ENCODE measurements around the gene PLA2R1.

Gene PLA2R1

DNA sequence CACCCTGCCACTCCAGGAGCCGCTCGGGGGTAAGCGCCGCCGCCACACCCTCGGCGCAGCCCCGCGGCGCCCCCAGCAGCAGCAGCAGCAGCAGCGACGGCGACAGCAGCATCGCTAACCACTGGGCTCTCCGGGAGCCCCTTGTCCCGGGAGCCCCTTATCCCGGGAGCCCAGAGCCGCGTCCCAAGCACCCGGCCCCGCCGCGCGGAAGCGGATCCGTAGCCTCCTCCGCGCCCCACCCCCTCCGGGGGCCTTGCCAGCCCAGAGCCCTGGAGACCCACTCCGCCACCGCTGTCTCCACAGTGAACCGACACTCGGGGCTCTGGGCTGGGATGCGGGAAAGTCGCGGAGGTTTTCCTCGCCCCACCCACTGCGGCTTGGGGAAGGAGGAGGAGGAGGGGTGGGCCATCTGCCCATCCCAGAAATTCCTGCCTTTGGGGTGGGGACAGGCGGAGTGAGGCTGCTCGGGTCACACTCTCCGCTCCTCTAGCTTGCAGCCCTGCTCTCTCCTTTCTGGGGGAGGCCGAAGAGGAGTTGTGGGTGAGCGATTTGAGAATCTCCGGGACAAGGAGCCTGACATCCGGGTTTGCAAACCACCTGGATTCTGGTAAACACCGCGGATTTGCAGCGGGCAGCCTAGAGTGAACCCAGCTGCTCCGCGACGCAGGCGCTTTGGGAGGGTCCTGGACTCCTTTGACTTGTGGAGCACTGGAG, at the start of gene PLA2R1:
TSS of gene PLA2R1 (minus strand) at position 324 of the 714 bp plus-strand sequence. CDS start at position 112, 212 bp downstream.
- H3K27ac ChIP-seq (ENCODE audit: low read depth, low read length), result no peak within 1 kb of the TSS
- H3K9me3 ChIP-seq (ENCODE audit: control insufficient read depth, insufficient read depth, low read depth, low read length), result peaks cover 7% of the 10 kb centered on the region
- H3K9ac ChIP-seq (ENCODE audit: low read length), result peak within 1 kb of the TSS; percentile 64
- H3K4me3 ChIP-seq (ENCODE audit: low read depth, low read length), result peak within 1 kb of the TSS; percentile 71
- H3K27me3 ChIP-seq (ENCODE audit: control insufficient read depth, insufficient read depth, low read length), result peaks cover 24% of the 10 kb centered on the region
- H3K4me1 ChIP-seq (ENCODE audit: control insufficient read depth, insufficient read depth, low read length), result peaks cover 8% of the 10 kb centered on the region
- H3K36me3 ChIP-seq (ENCODE audit: control insufficient read depth, insufficient read depth, low read length), result no peaks in the 10 kb centered on the region

DNA sequence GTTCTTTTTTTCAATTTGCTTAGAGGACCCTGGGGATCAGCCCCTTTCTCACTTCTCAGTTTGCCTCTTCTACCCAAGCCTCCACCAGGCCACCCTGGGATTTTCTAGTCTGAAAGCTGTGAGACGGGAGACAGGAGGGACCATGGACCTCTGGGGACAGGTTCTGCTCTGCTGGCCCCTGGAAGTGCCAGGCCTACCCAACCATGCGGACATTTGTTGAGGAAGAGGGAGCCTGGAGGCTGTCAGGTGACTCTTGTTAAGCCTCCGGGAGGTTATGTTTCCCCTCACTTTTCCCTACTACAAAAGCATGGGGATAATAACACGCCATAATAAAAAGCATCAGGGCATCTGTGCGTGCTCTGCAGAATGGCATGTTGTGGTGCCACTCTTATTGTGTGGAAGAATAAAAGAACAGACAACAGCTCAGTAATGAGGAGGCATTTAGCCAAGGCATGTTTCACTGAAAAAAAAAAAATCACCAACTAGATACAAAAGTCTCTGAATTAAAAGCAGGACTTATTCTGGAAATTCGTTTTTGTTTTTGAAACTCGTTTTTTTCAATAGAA, 48.3 kb upstream of the PLA2R1 start:
- H3K4me3 ChIP-seq (ENCODE audit: low read depth, low read length), result no peak overlapping the region
- no peaks in the 10 kb centered on the region for H3K36me3 ChIP-seq (ENCODE audit: control insufficient read depth, insufficient read depth, low read length)
- no peak overlapping the region for H3K9ac ChIP-seq (ENCODE audit: low read length)
- H3K27me3 ChIP-seq (ENCODE audit: control insufficient read depth, insufficient read depth, low read length), result no peaks in the 10 kb centered on the region
- H3K27ac ChIP-seq (ENCODE audit: low read depth, low read length), result no peak overlapping the region
- no peaks in the 10 kb centered on the region; the same call in 1 of the 2 replicates for H3K4me1 ChIP-seq (ENCODE audit: control insufficient read depth, insufficient read depth, low read length)
- no peaks in the 10 kb centered on the region for H3K9me3 ChIP-seq (ENCODE audit: control insufficient read depth, insufficient read depth, low read depth, low read length)

- no peaks in the 10 kb centered on the region for H3K36me3 ChIP-seq (ENCODE audit: control insufficient read depth, insufficient read depth, low read length)
- no peaks in the 10 kb centered on the region for H3K9me3 ChIP-seq (ENCODE audit: control insufficient read depth, insufficient read depth, low read depth, low read length)
- no peaks in the 10 kb centered on the region for H3K27me3 ChIP-seq (ENCODE audit: control insufficient read depth, insufficient read depth, low read length)
- H3K4me3 ChIP-seq (ENCODE audit: low read depth, low read length), result no peak overlapping the region
- no peak overlapping the region for H3K9ac ChIP-seq (ENCODE audit: low read length)
- H3K27ac ChIP-seq (ENCODE audit: low read depth, low read length), result no peak overlapping the region
- no peaks in the 10 kb centered on the region; the same call in 1 of the 2 replicates for H3K4me1 ChIP-seq (ENCODE audit: control insufficient read depth, insufficient read depth, low read length)
These were observed 47.7 kb upstream of the PLA2R1 start for GRCh38 chr2:160109939-160110673.

DNA sequence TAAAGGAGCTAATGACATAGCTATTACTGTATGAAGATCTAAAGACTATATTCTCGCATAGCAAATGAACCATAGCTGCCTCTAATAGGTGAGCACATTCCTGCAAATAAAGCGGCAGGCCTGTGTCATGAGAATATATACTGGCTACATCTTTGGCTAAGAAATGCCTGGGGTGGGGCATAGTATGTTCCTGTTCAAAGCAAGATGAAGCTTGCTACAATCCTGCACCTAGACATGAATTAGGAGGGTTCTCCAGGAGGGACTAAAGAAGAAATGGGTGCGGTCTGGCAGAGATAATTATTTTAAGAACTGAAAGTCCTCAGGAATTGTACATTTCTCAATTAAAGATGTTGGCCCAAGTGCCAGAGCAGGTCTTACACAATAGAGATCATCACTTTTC, 46.8 kb upstream of the PLA2R1 start:
- Histone ChIP-seq H3K27me3 (ENCODE audit: control insufficient read depth, insufficient read depth, low read length) (no peaks in the 10 kb centered on the region), H3K4me1 (ENCODE audit: control insufficient read depth, insufficient read depth, low read length) (no peaks in the 10 kb centered on the region; the same call in 1 of the 2 replicates), H3K9me3 (ENCODE audit: control insufficient read depth, insufficient read depth, low read depth, low read length) (no peaks in the 10 kb centered on the region), H3K36me3 (ENCODE audit: control insufficient read depth, insufficient read depth, low read length) (no peaks in the 10 kb centered on the region), H3K27ac (ENCODE audit: low read depth, low read length) (no peak overlapping the region), H3K9ac (ENCODE audit: low read length) (no peak overlapping the region), H3K4me3 (ENCODE audit: low read depth, low read length) (no peak overlapping the region)

GRCh38 chr2:160108646-160109045, 46.2 kb upstream of the PLA2R1 start:
- H3K36me3 ChIP-seq (ENCODE audit: control insufficient read depth, insufficient read depth, low read length), result no peaks in the 10 kb centered on the region
- no peak overlapping the region for H3K27ac ChIP-seq (ENCODE audit: low read depth, low read length)
- H3K9ac ChIP-seq (ENCODE audit: low read length), result no peak overlapping the region

DNA sequence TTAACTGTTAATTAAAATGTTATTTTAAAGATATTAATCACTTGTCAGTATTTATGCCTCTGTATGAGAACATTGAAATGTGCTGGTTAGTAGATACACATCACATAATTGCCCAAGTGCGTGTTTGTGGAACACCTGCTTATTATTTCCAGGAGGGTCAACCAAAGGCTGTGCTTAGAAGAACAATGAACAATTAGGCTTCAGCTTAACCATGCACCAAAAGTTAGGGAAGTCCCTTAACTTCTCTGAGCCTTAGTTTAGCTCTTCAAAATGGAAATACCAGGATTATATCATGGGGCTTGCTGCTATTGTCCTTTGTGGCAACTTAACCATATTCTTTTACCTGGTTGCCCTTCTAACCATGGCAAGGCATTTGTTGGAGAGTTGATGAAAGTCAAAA, 43.0 kb upstream of the PLA2R1 start:
- Histone ChIP-seq H3K4me3 (ENCODE audit: low read depth, low read length) (no peak overlapping the region), H3K4me1 (ENCODE audit: control insufficient read depth, insufficient read depth, low read length) (no peaks in the 10 kb centered on the region), H3K9ac (ENCODE audit: low read length) (no peak overlapping the region), H3K9me3 (ENCODE audit: control insufficient read depth, insufficient read depth, low read depth, low read length) (no peaks in the 10 kb centered on the region), H3K27me3 (ENCODE audit: control insufficient read depth, insufficient read depth, low read length) (no peaks in the 10 kb centered on the region), H3K27ac (ENCODE audit: low read depth, low read length) (no peak overlapping the region), H3K36me3 (ENCODE audit: control insufficient read depth, insufficient read depth, low read length) (no peaks in the 10 kb centered on the region)

More at GRCh38 chr2:160108646-160109045, 46.2 kb upstream of the PLA2R1 start:
- H3K27me3 ChIP-seq (ENCODE audit: control insufficient read depth, insufficient read depth, low read length), result no peaks in the 10 kb centered on the region
- no peaks in the 10 kb centered on the region for H3K9me3 ChIP-seq (ENCODE audit: control insufficient read depth, insufficient read depth, low read depth, low read length)
- H3K4me1 ChIP-seq (ENCODE audit: control insufficient read depth, insufficient read depth, low read length), result no peaks in the 10 kb centered on the region
- H3K4me3 ChIP-seq (ENCODE audit: low read depth, low read length), result no peak overlapping the region

DNA sequence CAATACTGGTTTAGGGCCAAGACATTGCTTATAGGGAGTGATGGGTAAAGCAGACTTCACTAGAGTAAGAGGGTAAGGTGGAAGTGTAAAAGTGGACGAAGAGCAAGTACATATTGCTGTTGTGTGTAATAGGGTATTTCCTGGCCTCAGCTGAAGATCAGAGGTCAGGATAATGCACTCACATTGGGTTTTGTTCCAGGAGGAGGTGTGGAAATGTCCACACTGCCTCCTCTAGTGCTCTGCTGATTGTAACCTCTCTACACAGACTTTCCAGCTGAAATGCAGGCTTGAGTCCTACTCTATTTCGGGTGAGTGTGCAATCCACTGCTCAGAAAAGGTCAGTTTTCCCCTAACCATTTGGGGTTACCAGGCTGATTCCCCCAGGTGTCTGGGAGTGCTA, 41.7 kb upstream of the PLA2R1 start:
- no peaks in the 10 kb centered on the region for H3K4me1 ChIP-seq (ENCODE audit: control insufficient read depth, insufficient read depth, low read length)
- no peaks in the 10 kb centered on the region for H3K9me3 ChIP-seq (ENCODE audit: control insufficient read depth, insufficient read depth, low read depth, low read length)
- no peaks in the 10 kb centered on the region for H3K27me3 ChIP-seq (ENCODE audit: control insufficient read depth, insufficient read depth, low read length)
- no peaks in the 10 kb centered on the region for H3K36me3 ChIP-seq (ENCODE audit: control insufficient read depth, insufficient read depth, low read length)
- H3K27ac ChIP-seq (ENCODE audit: low read depth, low read length), result no peak overlapping the region
- H3K9ac ChIP-seq (ENCODE audit: low read length), result no peak overlapping the region
- H3K4me3 ChIP-seq (ENCODE audit: low read depth, low read length), result no peak overlapping the region

DNA sequence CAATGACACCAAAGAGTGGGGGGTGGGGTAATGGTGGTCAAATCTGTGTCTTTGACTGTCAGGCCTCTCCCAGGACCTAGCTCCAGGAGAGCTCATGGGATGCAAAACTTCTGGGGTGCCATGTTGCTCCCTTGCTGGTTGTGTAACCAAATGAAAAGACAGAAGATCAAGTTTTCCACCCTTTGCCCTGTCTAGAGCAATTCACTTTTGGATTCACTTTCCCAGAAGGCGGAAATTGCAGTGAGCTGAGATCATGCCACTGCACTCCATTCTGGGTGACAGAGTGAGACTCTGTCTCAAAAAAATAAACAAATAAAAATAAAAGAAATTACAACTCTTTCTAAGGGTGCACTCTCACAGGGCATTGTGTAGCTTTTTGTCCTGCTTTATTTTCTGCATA, 34.9 kb upstream of the PLA2R1 start:
- H3K27me3 ChIP-seq (ENCODE audit: control insufficient read depth, insufficient read depth, low read length), result no peaks in the 10 kb centered on the region

GRCh38 chr2:160096409-160096808, 34.0 kb upstream of the PLA2R1 start:
- Histone ChIP-seq H3K4me3 (ENCODE audit: low read depth, low read length) (no peak overlapping the region), H3K36me3 (ENCODE audit: control insufficient read depth, insufficient read depth, low read length) (no peaks in the 10 kb centered on the region)

More for the DNA sequence above, 34.9 kb upstream of the PLA2R1 start:
- no peaks in the 10 kb centered on the region for H3K4me1 ChIP-seq (ENCODE audit: control insufficient read depth, insufficient read depth, low read length)
- no peaks in the 10 kb centered on the region for H3K36me3 ChIP-seq (ENCODE audit: control insufficient read depth, insufficient read depth, low read length)
- no peak overlapping the region for H3K27ac ChIP-seq (ENCODE audit: low read depth, low read length)
- peaks cover 15% of the 10 kb centered on the region for H3K9me3 ChIP-seq (ENCODE audit: control insufficient read depth, insufficient read depth, low read depth, low read length)
- H3K4me3 ChIP-seq (ENCODE audit: low read depth, low read length), result no peak overlapping the region
- H3K9ac ChIP-seq (ENCODE audit: low read length), result no peak overlapping the region

GRCh38 chr2:160092445-160092844, 30.0 kb upstream of the PLA2R1 start:
- H3K9ac ChIP-seq (ENCODE audit: low read length), result no peak overlapping the region
- no peaks in the 10 kb centered on the region for H3K4me1 ChIP-seq (ENCODE audit: control insufficient read depth, insufficient read depth, low read length)
- H3K27ac ChIP-seq (ENCODE audit: low read depth, low read length), result no peak overlapping the region
- H3K9me3 ChIP-seq (ENCODE audit: control insufficient read depth, insufficient read depth, low read depth, low read length), result peaks cover 54% of the 10 kb centered on the region
- H3K36me3 ChIP-seq (ENCODE audit: control insufficient read depth, insufficient read depth, low read length), result no peaks in the 10 kb centered on the region
- H3K27me3 ChIP-seq (ENCODE audit: control insufficient read depth, insufficient read depth, low read length), result no peaks in the 10 kb centered on the region
- H3K4me3 ChIP-seq (ENCODE audit: low read depth, low read length), result no peak overlapping the region

More at GRCh38 chr2:160096409-160096808, 34.0 kb upstream of the PLA2R1 start:
- Histone ChIP-seq H3K9ac (ENCODE audit: low read length) (no peak overlapping the region), H3K27me3 (ENCODE audit: control insufficient read depth, insufficient read depth, low read length) (no peaks in the 10 kb centered on the region), H3K9me3 (ENCODE audit: control insufficient read depth, insufficient read depth, low read depth, low read length) (peaks cover 22% of the 10 kb centered on the region), H3K27ac (ENCODE audit: low read depth, low read length) (no peak overlapping the region), H3K4me1 (ENCODE audit: control insufficient read depth, insufficient read depth, low read length) (no peaks in the 10 kb centered on the region)

GRCh38 chr2:160091381-160091780, 29.0 kb upstream of the PLA2R1 start:
- Histone ChIP-seq H3K9ac (ENCODE audit: low read length) (no peak overlapping the region), H3K36me3 (ENCODE audit: control insufficient read depth, insufficient read depth, low read length) (no peaks in the 10 kb centered on the region), H3K9me3 (ENCODE audit: control insufficient read depth, insufficient read depth, low read depth, low read length) (peaks cover 62% of the 10 kb centered on the region), H3K4me1 (ENCODE audit: control insufficient read depth, insufficient read depth, low read length) (no peaks in the 10 kb centered on the region), H3K27ac (ENCODE audit: low read depth, low read length) (no peak overlapping the region), H3K4me3 (ENCODE audit: low read depth, low read length) (no peak overlapping the region), H3K27me3 (ENCODE audit: control insufficient read depth, insufficient read depth, low read length) (no peaks in the 10 kb centered on the region)

Data from HUES6 (cell line).